HG02852 (cell line): Measurements from ENCODE around the gene PRMT7.
"Not testable (repeated sequence)": the region's sequence is repeated elsewhere in the genome, so short reads cannot be mapped to it uniquely, and the experiment has no call there.

Experiments
- ATAC-seq: cut with Tn5 transposase; IDR thresholded peaks from one replicate; pipeline ENCODE4 v1.9.1; 2021; ENCODE audit warnings: mild to moderate bottlenecking, moderate library complexity; ENCODE audit not compliant: unreplicated experiment

Gene PRMT7

GRCh38 chr16:68283346-68283745 lies 27.5 kb upstream of the PRMT7 start:
- ATAC-seq, result no peak

GRCh38 chr16:68283801-68284598 lies 26.8 kb upstream of the PRMT7 start:
- ATAC-seq, result no peak

GRCh38 chr16:68284847-68285246 lies 26.0 kb upstream of the PRMT7 start:
- peak; percentile 57 for ATAC-seq

- ATAC-seq, result no peak
Measured at GRCh38 chr16:68285683-68286082, 25.1 kb upstream of the PRMT7 start.

- no peak for ATAC-seq
Measured at GRCh38 chr16:68286153-68287074, 24.4 kb upstream of the PRMT7 start.

- ATAC-seq, result no peak
Measured at GRCh38 chr16:68287276-68288251, 23.3 kb upstream of the PRMT7 start.

GRCh38 chr16:68288252-68288650 lies 22.6 kb upstream of the PRMT7 start:
- no peak for ATAC-seq

GRCh38 chr16:68288796-68289195 lies 22.0 kb upstream of the PRMT7 start:
- not testable (repeated sequence) for ATAC-seq

GRCh38 chr16:68289202-68289601 lies 21.6 kb upstream of the PRMT7 start:
- ATAC-seq, result no peak

GRCh38 chr16:68289621-68290329 lies 21.0 kb upstream of the PRMT7 start:
- peak; percentile 81 for ATAC-seq

GRCh38 chr16:68290450-68290849 lies 20.4 kb upstream of the PRMT7 start:
- no peak for ATAC-seq

GRCh38 chr16:68291227-68291626 lies 19.6 kb upstream of the PRMT7 start:
- ATAC-seq, result no peak

GRCh38 chr16:68292425-68292824 lies 18.4 kb upstream of the PRMT7 start:
- ATAC-seq, result no peak

- ATAC-seq, result no peak
Measured at GRCh38 chr16:68296291-68296690, 14.5 kb upstream of the PRMT7 start.

- no peak for ATAC-seq
Measured at GRCh38 chr16:68296693-68297092, 14.1 kb upstream of the PRMT7 start.

GRCh38 chr16:68297908-68298307 lies 12.9 kb upstream of the PRMT7 start:
- no peak for ATAC-seq

- ATAC-seq, result no peak
Measured at GRCh38 chr16:68298312-68298711, 12.5 kb upstream of the PRMT7 start.

- ATAC-seq, result no peak
Measured at GRCh38 chr16:68298907-68299561, 11.8 kb upstream of the PRMT7 start.

GRCh38 chr16:68299571-68300453 lies 11.0 kb upstream of the PRMT7 start:
- no peak for ATAC-seq
